ENCODE data around the gene HIPK2.

DNA sequence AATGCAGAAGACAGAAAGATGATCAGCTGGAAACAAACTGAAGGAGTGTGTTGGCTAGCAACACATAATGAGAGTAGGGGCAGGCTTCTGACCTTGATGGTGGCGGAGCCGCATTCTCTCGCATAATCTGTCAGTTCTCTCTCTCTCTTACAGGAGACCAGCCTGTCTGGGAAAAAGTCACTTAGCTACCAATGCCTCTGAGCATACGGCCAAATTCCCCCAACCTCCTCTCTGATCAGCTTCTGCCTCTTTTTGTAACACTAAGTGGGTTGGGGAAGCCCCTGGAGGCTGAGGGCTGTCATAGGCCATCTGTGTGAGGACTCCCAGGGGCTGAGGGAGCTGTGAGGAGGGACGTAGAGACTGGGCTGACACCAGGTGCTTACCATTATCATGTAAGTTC is 104.6 kb downstream of the HIPK2 start:
- TF ChIP-seq, protein P1, sequence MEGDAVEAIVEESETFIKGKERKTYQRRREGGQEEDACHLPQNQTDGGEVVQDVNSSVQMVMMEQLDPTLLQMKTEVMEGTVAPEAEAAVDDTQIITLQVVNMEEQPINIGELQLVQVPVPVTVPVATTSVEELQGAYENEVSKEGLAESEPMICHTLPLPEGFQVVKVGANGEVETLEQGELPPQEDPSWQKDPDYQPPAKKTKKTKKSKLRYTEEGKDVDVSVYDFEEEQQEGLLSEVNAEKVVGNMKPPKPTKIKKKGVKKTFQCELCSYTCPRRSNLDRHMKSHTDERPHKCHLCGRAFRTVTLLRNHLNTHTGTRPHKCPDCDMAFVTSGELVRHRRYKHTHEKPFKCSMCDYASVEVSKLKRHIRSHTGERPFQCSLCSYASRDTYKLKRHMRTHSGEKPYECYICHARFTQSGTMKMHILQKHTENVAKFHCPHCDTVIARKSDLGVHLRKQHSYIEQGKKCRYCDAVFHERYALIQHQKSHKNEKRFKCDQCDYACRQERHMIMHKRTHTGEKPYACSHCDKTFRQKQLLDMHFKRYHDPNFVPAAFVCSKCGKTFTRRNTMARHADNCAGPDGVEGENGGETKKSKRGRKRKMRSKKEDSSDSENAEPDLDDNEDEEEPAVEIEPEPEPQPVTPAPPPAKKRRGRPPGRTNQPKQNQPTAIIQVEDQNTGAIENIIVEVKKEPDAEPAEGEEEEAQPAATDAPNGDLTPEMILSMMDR (IDR thresholded peaks at IDR 0.05): no peak
- TF ChIP-seq EP300 (IDR thresholded peaks at IDR 0.05): no peak
